ENCODE measurements around the gene TMEM114.

TMEM114 gene

DNA sequence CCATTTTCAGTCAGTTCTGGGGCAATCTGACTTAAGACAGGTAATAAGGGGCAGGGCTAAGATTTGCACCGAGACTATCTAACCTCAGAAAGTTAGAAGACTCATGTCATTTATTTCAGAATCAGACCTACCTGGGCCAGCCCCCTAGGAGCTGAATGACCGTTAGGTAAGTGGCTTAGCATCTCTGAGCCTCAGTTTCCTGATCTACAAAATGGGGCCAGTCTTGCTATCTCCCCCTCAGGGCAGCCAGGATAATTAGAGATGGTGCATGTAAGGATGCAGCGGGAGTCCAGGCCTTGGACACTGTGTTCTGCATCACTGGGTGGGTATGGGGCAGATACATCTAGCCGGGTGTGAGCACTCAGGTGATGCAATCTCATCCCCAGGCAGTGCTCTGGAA is 20.8 kb upstream of the TMEM114 start:
- DNase-seq = no peak

- DNase-seq = no peak
Measured at GRCh38 chr16:8607214-8607613, 16.9 kb upstream of the TMEM114 start.

- no peak for DNase-seq
Measured at GRCh38 chr16:8605554-8605953, 15.2 kb upstream of the TMEM114 start.

DNA sequence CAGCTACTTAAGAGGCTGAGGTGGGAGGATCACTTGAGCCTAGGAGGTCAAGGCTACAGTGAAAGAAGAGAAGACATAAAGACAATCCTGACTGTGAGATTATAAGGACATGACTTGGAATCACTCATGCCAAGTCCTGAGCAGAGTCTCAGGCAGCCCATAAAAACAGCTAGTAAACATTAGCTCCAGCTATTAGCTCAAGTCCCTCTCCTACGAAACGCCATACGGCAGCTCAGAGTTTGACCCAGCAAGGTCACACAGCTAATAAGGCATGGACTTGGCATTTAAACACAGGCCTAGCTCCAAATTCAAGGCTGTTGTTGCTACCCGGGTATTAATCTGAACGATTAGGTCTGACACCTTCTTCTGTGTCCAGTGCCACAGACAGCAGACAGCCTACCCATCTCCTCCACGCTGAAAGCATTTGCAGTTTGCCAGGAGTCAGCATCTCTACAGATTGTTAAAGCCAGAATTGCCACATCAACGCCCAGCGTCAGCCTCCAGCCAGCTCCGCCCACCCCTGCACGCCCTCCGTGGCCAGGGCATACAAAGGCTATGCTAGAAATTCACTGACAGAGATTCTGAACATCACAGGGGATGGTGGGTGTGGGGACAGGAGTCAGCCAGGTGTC is 9.9 kb upstream of the TMEM114 start:
- no peak for DNase-seq

DNA sequence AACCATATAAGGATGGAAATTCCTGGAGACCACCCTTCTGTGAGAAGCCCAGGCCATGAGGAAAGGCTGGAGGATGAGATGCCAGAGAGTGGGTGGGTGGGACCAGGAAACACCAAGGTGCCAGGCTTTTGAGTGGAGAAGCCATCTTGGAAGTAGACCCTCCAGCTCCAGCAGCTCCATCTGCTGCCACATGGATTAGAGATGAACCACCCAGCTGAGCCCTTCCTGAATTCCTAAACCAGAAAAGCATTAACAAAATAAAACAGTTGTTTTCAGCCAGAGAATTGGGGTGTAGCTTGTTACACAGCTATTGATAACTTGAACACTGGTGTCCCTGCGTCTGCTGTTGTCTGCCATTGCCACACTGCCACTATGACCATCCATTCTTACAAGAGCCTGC is 6.3 kb upstream of the TMEM114 start:
- DNase-seq = no peak

DNA sequence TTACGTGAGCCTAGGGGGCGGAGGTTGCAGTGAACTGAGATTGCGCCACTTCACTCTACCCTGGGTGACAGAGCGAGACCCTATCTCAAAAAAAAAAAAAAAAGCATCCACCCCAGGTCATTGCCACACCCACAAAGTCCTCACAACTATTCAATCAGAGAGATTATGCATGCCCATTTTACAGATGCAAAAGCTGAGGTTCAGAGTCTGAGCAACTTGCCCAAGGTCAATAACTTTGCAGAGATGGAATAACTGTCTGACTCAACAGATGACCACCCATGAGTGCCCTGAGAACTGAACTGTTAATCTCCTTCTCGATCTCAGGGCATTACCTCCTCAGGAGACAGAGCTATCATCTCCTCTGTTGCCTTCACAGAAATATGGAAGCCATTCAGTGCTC is 5.5 kb upstream of the TMEM114 start:
- DNase-seq = no peak

- no peak for DNase-seq
Measured at GRCh38 chr16:8594149-8594666, 3.9 kb upstream of the TMEM114 start.

DNA sequence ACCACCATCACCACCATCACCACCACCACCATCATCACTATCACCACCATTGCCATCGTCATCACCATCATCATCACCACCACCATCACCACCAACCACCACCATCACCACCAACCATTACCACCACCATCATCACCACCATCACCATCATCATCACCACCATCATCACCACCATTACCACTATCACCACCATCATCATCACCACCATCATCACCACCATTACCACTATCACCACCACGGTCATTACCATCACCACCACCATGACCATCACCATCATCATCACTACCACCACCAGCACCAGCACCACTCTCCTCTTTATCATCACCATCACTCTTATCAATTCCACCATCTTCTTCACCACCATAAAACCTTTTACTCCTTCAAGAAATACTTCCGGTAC is 1.1 kb upstream of the TMEM114 start:
- DNase-seq = no peak

GRCh38 chr16:8590811-8591210 is 500 bp upstream of the TMEM114 start:
- DNase-seq = no peak

- DNase-seq = no peak
Measured at GRCh38 chr16:8589057-8589899, 1.0 kb downstream of the TMEM114 start.

- DNase-seq = no peak
Measured at GRCh38 chr16:8588682-8589056, 1.6 kb downstream of the TMEM114 start.

DNA sequence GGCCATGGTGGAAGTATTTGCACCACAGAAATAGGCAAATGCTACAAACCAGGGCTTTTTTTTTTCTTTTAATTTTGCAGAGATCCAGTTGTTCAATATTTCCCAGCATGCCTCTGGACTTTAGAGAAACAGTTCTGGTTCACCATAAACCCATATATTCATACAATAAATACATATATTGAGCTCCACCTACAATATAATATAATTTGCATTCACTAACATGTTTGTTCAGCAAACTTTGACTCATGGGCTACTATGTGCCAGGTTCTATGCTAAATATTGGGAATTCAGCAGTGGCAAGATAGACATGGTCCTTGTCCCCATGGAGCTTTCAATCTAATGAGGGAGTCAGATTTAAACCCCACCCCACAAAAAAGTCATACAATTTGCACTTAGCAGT is 3.2 kb downstream of the TMEM114 start:
- no peak for DNase-seq

DNA sequence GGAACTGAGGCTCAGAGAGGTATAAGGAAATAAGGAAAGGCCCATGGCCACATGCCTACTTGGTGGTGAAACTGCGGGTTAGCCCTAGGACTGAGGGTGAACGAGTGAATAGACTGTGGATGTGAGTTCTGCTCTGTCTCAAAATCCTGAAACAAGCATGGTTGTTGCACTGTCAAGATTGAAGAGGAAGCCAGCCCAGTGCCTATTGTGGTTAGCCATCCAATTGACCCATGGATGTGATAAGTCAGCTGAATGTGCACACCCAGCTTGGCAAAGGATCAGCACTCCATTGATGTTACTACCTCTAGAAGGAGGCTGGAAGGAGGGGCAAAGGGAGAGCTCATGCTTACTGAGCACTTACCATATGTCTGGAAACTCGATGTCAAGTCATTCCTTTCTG is 4.5 kb downstream of the TMEM114 start:
- no peak for DNase-seq

GRCh38 chr16:8585041-8585440 is 5.3 kb downstream of the TMEM114 start:
- DNase-seq = no peak

GRCh38 chr16:8583732-8584131 is 6.6 kb downstream of the TMEM114 start:
- no peak for DNase-seq

GRCh38 chr16:8583199-8583598 is 7.1 kb downstream of the TMEM114 start:
- DNase-seq = no peak

DNA sequence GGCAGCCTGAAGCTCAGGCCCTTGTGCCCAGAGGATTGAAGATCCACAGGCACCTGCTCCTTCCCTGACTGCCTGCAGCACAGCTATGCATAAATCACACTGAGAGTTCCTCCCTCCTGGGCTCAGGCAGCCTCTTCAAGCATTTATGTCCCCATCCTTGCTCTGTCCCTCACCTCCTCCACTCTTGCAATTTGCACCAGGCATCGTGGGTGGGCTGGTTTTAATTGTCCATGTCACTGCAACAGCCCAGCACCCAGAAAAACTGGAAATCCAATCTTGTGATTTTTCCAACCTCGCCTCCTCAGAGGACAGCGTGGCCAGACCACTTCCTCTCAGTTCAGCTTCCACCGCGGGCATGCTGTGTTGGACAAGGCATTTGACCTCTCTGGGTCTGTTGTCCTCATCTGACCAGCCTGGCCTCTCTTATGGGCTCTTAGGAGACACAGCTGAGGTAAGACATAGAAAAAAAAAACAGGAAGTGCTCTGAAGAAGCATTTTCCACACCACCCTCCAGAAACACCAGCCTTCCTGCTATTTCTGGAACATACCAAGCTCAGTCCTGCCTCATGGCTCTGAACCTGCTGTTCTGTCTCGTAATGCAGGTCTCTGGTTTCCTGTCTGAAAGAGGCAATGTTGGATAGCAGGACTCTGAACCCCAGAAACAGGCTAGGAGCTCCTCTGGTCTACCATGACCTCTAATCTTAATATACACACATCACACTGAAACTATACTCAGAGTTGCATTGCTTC is 8.3 kb downstream of the TMEM114 start:
- no peak for DNase-seq

GRCh38 chr16:8579559-8579958 is 10.8 kb downstream of the TMEM114 start:
- DNase-seq = no peak

DNA sequence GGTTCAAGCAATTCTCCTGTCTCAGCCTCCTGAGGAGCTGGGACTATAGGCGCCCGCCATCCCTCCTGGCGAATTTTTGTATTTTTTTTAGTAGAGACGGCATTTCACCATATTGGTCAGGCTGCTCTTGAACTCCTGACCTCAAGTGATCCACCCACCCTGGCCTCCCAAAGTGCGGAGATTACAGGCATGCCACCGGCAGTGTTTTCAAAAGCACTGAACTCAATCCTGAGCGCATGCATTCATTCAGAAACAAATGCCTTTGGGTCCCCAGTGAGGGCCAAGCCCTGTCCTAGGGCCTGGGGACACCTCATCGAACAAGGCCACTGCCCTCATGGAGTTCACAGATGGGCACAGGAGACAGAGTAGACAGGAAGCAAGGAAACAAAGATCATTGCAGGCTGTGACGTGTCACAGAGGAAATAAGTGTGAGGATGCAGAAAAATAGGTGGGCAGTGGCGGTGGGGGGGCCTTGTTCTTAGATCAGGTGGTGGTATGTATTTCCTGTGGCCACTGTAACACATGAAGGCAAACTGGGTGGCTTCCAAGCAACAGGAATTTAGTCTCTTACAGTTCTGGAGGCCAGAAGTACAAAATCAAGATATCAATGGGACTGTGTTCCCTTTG is 12.5 kb downstream of the TMEM114 start:
- DNase-seq = no peak

DNA sequence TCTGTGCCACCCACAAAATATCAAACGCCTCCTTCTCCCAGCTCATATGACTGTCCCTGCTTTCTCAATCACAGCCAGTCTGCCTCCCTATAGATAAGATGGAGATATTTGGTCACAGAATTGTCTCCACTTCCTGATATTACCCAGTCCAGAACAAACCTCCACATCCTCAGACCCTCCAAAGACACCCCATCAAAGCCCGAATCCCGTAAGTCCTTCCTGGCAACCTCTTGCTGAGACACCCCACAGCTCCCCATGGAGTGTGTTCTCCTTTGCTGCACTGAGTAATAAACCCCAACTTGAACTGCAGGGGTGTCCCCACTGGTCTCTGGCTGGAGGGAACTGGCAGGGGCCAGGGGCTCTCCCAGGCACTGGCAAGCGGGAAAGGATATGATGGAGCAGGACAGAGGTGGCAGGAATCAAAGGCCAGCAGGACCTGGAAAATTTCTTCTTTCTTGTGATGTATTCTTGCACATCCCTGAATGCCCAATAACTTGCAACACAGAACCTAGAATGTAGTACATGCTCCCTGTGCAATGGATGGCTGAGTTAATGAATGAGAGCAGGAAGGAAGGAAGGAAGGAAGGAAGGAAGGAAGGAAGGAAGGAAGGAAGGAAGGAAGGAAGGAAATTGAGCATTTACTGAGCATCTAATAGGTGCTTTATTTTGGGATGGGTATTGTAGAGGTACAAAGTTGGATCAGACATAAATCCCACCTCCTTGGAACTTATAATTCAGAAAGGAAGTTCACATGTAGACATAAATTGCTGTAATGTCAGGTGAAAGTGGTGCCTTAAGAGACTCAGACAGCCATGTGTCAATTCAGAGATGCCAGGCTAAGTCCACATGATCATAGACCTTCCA is 13.9 kb downstream of the TMEM114 start:
- DNase-seq = no peak

GRCh38 chr16:8575399-8575798 is 14.9 kb downstream of the TMEM114 start:
- no peak for DNase-seq
